IMR-90 (cell line): ENCODE results near the gene KYNU. TPM values are rescaled to one million over a fixed set of nuclear protein-coding genes. Genes with fewer than 3 reads are reported as not detected.
A peak's percentile ranks its signal among the peaks of the same experiment; 100 is the strongest.

Experiments
- ATAC-seq: fragments of 200-7000 bp; cut with Tn5 transposase; 2 replicates; pipeline ENCODE4 v1.9.1; 2020; ENCODE audit warnings: low read depth, mild to moderate bottlenecking, moderate library complexity
- BruUV-seq: library from RNA; stranded (reverse); fragments of 400-500 nt; replicated peaks from 2 replicates; lab custom pipeline; 2021; lab: Mats Ljungman, UMichigan
- CTCF ChIA-PET: fragments of 300-600 bp; formaldehyde crosslinking; extraction: SDS; loops from one replicate; lab custom pipeline; 2021; ENCODE audit warnings: antibody characterized with exemption; lab: Yijun Ruan, JAX
- POLR2A ChIA-PET: fragments of 300-600 bp; sonication (Branson Sonifier 250); formaldehyde crosslinking; loops from one replicate; lab custom pipeline; 2022; ENCODE audit warnings: antibody characterized with exemption; ENCODE audit not compliant: unreplicated experiment; lab: Charles Lee
- DNase-seq: peaks from one replicate; pipeline ENCODE4 v3.0.0; 2013
- H2AFZ ChIP-seq: replicated peaks from 2 replicates; pipeline ENCODE3; 2013; ENCODE audit warnings: low read length, mild to moderate bottlenecking; ENCODE audit not compliant: poor library complexity
- H2AK5ac ChIP-seq: 2 replicates; pipeline ENCODE4 v1.6.1; 2013; ENCODE audit warnings: low read depth, low read length, inconsistent platforms
- H2AK9ac ChIP-seq: replicated peaks from 2 replicates; pipeline ENCODE3; 2013; ENCODE audit warnings: mild to moderate bottlenecking, low read depth, low read length, moderate library complexity; ENCODE audit not compliant: poor library complexity
- H2BK120ac ChIP-seq: 2 replicates; pipeline ENCODE4 v1.6.1; 2013; ENCODE audit warnings: low read depth, low read length, inconsistent platforms
- H2BK15ac ChIP-seq: 3 replicates; pipeline ENCODE4 v1.6.1; 2013; ENCODE audit warnings: low read depth, low read length, inconsistent platforms
- H2BK20ac ChIP-seq: 2 replicates; pipeline ENCODE4 v1.6.1; 2013; ENCODE audit warnings: low read depth, mild to moderate bottlenecking, inconsistent platforms, low read length, moderate library complexity
- H2BK5ac ChIP-seq: 2 replicates; pipeline ENCODE4 v1.6.1; 2013; ENCODE audit warnings: mild to moderate bottlenecking, low read depth, low read length, inconsistent platforms; ENCODE audit not compliant: poor library complexity, severe bottlenecking
- H3K14ac ChIP-seq: replicated peaks from 2 replicates; pipeline ENCODE4 v1.6.1; 2013; ENCODE audit warnings: low read depth, low read length, inconsistent platforms
- H3K18ac ChIP-seq: 2 replicates; pipeline ENCODE4 v1.6.1; 2013; ENCODE audit warnings: low read depth, low read length, control low read depth
- H3K23ac ChIP-seq: 2 replicates; pipeline ENCODE4 v1.6.1; 2013; ENCODE audit warnings: low read depth, low read length, inconsistent platforms
- H3K27ac ChIP-seq: 2 replicates; pipeline ENCODE4 v1.5.1; 2013; ENCODE audit warnings: mild to moderate bottlenecking, control low read depth, low read length; ENCODE audit not compliant: insufficient read depth
- H3K27me3 ChIP-seq: 2 replicates; pipeline ENCODE4 v1.6.1; 2013; ENCODE audit warnings: low read length; ENCODE audit not compliant: control insufficient read depth, insufficient read depth
- H3K36me3 ChIP-seq: 2 replicates; pipeline ENCODE4 v1.6.1; 2013; ENCODE audit warnings: low read length, mixed read lengths; ENCODE audit not compliant: control insufficient read depth, insufficient read depth
- H3K4ac ChIP-seq: 2 replicates; pipeline ENCODE4 v1.6.1; 2013; ENCODE audit warnings: low read depth, low read length, inconsistent platforms
- H3K4me1 ChIP-seq: 2 replicates; pipeline ENCODE4 v1.6.1; 2013; ENCODE audit warnings: low read length, mixed read lengths; ENCODE audit not compliant: control insufficient read depth, insufficient read depth
- H3K4me2 ChIP-seq: 2 replicates; pipeline ENCODE4 v1.6.1; 2013; ENCODE audit warnings: low read depth, mild to moderate bottlenecking, control low read depth, low read length, moderate library complexity
- H3K4me3 ChIP-seq: 2 replicates; pipeline ENCODE4 v1.5.1; 2013; ENCODE audit warnings: low read depth, mild to moderate bottlenecking, control low read depth, low read length, moderate library complexity; ENCODE audit not compliant: insufficient read depth
- H3K56ac ChIP-seq: 2 replicates; pipeline ENCODE4 v1.6.1; 2013; ENCODE audit warnings: low read length, inconsistent platforms; ENCODE audit not compliant: insufficient read depth; ENCODE audit errors: extremely low read depth
- H3K79me1 ChIP-seq, 2 experiments: 2 replicates each; pipeline ENCODE4 v1.6.1; 2013; ENCODE audit warnings: low read length in 2 of 2, inconsistent platforms in 1 of 2, low read depth in 1 of 2
- H3K9ac ChIP-seq: 2 replicates; pipeline ENCODE4 v1.6.1; 2013; ENCODE audit warnings: low read depth, low read length, control low read depth
- H3K9me1 ChIP-seq: 2 replicates; pipeline ENCODE4 v1.6.1; 2013; ENCODE audit warnings: low read length, inconsistent platforms; ENCODE audit not compliant: insufficient read depth
- H3K9me3 ChIP-seq: 2 replicates; pipeline ENCODE4 v1.6.1; 2013; ENCODE audit warnings: low read length; ENCODE audit not compliant: control insufficient read depth, insufficient read depth
- H4K20me1 ChIP-seq: 2 replicates; pipeline ENCODE4 v1.6.1; 2013; ENCODE audit warnings: low read length, inconsistent platforms; ENCODE audit not compliant: insufficient read depth
- H4K5ac ChIP-seq: 2 replicates; pipeline ENCODE4 v1.6.1; 2013; ENCODE audit warnings: mild to moderate bottlenecking, low read depth, low read length, control low read depth
- H4K8ac ChIP-seq, 2 experiments: 2 replicates each; pipeline ENCODE4 v1.6.1; 2013; ENCODE audit warnings: low read depth in 2 of 2, low read length in 2 of 2, control low read depth in 1 of 2, inconsistent platforms in 1 of 2
- H4K91ac ChIP-seq: 2 replicates; pipeline ENCODE4 v1.6.1; 2013; ENCODE audit warnings: low read depth, low read length, inconsistent platforms; ENCODE audit not compliant: insufficient read depth
- BHLHE40 ChIP-seq: fragments of 150-350 bp; IDR thresholded peaks from 2 replicates; pipeline ENCODE4 v1.6.1; 2016; ENCODE audit warnings: mild to moderate bottlenecking, low read depth, low read length
- CEBPB ChIP-seq: IDR thresholded peaks from 2 replicates; pipeline ENCODE4 v1.6.1; 2012; ENCODE audit warnings: low read depth, low read length, improper control_type of control experiment
- CHD1 ChIP-seq: IDR thresholded peaks from 2 replicates; pipeline ENCODE4 v1.6.1; 2012; ENCODE audit warnings: low read depth, low read length, improper control_type of control experiment
- ELK1 ChIP-seq: fragments of 150-350 bp; IDR thresholded peaks from 2 replicates; pipeline ENCODE4 v1.6.1; 2016; ENCODE audit warnings: low read depth, mild to moderate bottlenecking, low read length, moderate library complexity, borderline replicate concordance
- FOS ChIP-seq: fragments of 150-350 bp; IDR thresholded peaks from 2 replicates; pipeline ENCODE4 v1.6.1; 2016; ENCODE audit warnings: low read depth, low read length
- MAFK ChIP-seq: IDR thresholded peaks from 2 replicates; pipeline ENCODE4 v1.6.1; 2012; ENCODE audit warnings: low read depth, low read length, improper control_type of control experiment
- MAZ ChIP-seq: IDR thresholded peaks from 2 replicates; pipeline ENCODE4 v1.6.1; 2012; ENCODE audit warnings: low read depth, mild to moderate bottlenecking, low read length, improper control_type of control experiment, moderate library complexity, borderline replicate concordance
- MXI1 ChIP-seq: IDR thresholded peaks from 2 replicates; pipeline ENCODE4 v1.6.1; 2012; ENCODE audit warnings: low read depth, mild to moderate bottlenecking, low read length, moderate library complexity, borderline replicate concordance
- NFE2L2 ChIP-seq: fragments of 150-350 bp; IDR thresholded peaks from 2 replicates; pipeline ENCODE4 v1.6.1; 2016; ENCODE audit warnings: low read depth, mild to moderate bottlenecking, low read length
- POLR2A ChIP-seq: IDR thresholded peaks from 2 replicates; pipeline ENCODE4 v1.6.1; 2012; ENCODE audit warnings: mild to moderate bottlenecking, low read depth, low read length
- RCOR1 ChIP-seq: IDR thresholded peaks from 2 replicates; pipeline ENCODE4 v1.6.1; 2012; ENCODE audit warnings: mild to moderate bottlenecking, low read length, improper control_type of control experiment; ENCODE audit not compliant: insufficient replicate concordance
- RFX5 ChIP-seq: IDR thresholded peaks from 2 replicates; pipeline ENCODE4 v1.8.0; 2012; ENCODE audit warnings: low read depth, mild to moderate bottlenecking, low read length, moderate library complexity
- SMC3 ChIP-seq: fragments of 150-350 bp; IDR thresholded peaks from 2 replicates; pipeline ENCODE4 v1.6.1; 2016; ENCODE audit warnings: low read depth, mild to moderate bottlenecking, antibody characterized with exemption, low read length, moderate library complexity
- USF2 ChIP-seq: fragments of 150-350 bp; IDR thresholded peaks from 2 replicates; pipeline ENCODE4 v1.6.1; 2017; ENCODE audit warnings: mild to moderate bottlenecking, antibody characterized with exemption, low read length, low read depth
- WGBS, 2 experiments: methylation state at CpG; one replicate each; pipeline versions ENCODE4 v1.1.5 to v1.1.7; 2013; ENCODE audit warnings: missing lambda C conversion rate in 2 of 2; ENCODE audit not compliant: insufficient read length in 1 of 2; ENCODE audit errors: extremely low coverage in 2 of 2; 5-methylcytosine and 5-hydroxymethylcytosine counted together
- dilution Hi-C: fragments of 300-500 bp; cut with HindIII; formaldehyde crosslinking; loops from one replicate; pipeline ENCODE4 v1.14.3; 2018; ENCODE audit warnings: low sequenced_read_pairs; ENCODE audit not compliant: unreplicated experiment
- in situ Hi-C: fragments of 300-500 bp; cut with MboI; formaldehyde crosslinking; loops from 3 replicates; pipeline ENCODE4 v1.14.3; 2019; ENCODE audit warnings: low sequenced_read_pairs, inconsistent platforms, mixed read lengths
- intact Hi-C: fragments of 100-400 bp; cut with micrococcal nuclease; formaldehyde crosslinking; loops from 2 replicates; pipeline ENCODE4 v1.10.0; 2022
- polyA plus RNA-seq, 3 experiments: library from polyadenylated mRNA; depleted of rRNA; stranded (reverse); fragments of >200 nt; gene quantifications; 2 replicates each; pipeline ENCODE4 v1.2.3, GENCODE V29; 2012; ENCODE audit warnings: low replicate concordance in 1 of 3
- total RNA-seq: library from RNA; depleted of rRNA; stranded (reverse); fragments of >200 nt; gene quantifications from 2 replicates; pipeline ENCODE4 v1.2.3, GENCODE V29; 2012

Gene KYNU
- total and polyA plus RNA-seq, 2 of the 4 experiments (the other 2 are of a cell fraction): 0.75 to 2.9 TPM

DNA sequence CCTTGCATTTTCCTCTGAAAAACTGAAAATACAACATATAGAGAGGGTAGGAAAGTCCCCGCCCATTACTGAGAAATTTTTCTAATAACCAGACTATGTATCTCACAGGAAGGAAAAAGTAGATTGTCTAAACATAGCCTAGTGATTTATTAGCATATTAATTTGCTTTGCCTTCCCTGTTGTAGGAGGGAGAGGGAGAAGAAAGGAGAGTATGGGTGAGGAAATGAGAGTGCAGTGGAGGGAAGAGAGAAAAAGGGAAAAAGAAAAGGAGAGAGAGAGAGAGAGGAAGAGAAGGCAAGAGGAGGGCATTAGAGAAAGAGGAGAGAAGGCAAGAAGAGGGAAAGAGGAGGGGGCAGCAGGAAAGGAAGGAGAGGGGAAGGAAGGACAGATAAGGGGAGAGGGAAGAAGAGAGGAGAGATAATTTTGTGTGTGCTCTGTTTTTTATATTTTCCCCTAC, 3.6 kb upstream of the KYNU start (continued):
- TF ChIP-seq NFE2L2: no peak
- TF ChIP-seq RCOR1: no peak
- no peak for TF ChIP-seq CHD1

DNA sequence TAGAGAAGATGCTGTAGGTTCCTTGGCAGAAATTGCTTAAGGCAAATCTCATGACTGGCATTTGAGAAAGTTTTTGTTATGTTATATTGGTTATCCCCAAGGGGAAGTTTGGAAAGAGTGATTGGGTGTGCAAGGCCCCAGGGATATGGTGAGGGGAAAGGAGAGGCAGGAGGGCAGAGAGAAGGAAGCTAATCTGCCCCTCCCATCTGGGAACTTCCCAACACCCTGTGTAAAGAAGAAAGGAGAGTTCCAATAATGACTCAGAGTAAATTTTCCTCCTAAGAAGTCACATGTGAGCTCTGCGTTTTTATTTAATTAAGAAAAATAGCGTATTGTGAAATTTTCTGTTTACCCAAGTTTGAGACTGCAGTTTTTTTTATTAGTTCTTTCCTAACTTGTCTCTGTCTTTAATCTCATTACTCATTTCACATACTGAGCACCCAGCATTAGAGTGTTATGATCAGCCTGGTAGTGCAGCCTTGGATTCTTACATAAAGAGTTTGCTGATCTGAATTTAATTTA, 3.1 kb upstream of the KYNU start:
- Histone ChIP-seq H4K5ac (peak overlapping the region; percentile 83), H3K9ac (peak overlapping the region; percentile 59; the same call in 1 of the 2 replicates), H2AK5ac (0 out of 2 replicates have a peak overlapping the region, but pooled peaks have one; percentile 6), H3K9me1 (0 out of 2 replicates have a peak, but pooled peaks cover 2% of the 10 kb centered on the region), H3K4me1 (peaks cover 6% of the 10 kb centered on the region), H4K20me1 (no peaks in the 10 kb centered on the region), H2BK20ac (peak overlapping the region; percentile 83), H2AFZ (no peak overlapping the region), H3K4ac (peak overlapping the region; percentile 87; the same call in 1 of the 2 replicates), H3K4me2 (peak overlapping the region; percentile 13; the same call in 1 of the 2 replicates), H3K27ac (peak overlapping the region; percentile 93), H3K4me3 (no peak overlapping the region), H2AK9ac (no peak overlapping the region), H2BK120ac (peak overlapping the region; percentile 95), H2BK5ac (peak overlapping the region; percentile 94), H3K79me1 (no peaks in the 10 kb centered on the region), H3K36me3 (no peaks in the 10 kb centered on the region), H3K18ac (peak overlapping the region; percentile 94), H4K91ac (peak overlapping the region; percentile 86), H3K23ac (peak overlapping the region; percentile 59; the same call in 1 of the 2 replicates), H3K56ac (peak overlapping the region; percentile 86), H2BK15ac (peak overlapping the region; percentile 76; the same call in 2 of the 3 replicates), H3K27me3 (no peaks in the 10 kb centered on the region), H3K14ac (peak overlapping the region; percentile 53; the same call in 1 of the 2 replicates), H3K9me3 (no peaks in the 10 kb centered on the region), H4K8ac (peak overlapping the region; percentile 83 to 95)
- dilution Hi-C loops: no loop called here
- POLR2A ChIA-PET: interaction anchor here (0.7 kb wide), 1 partner anchor 8 kb away, joined by 4 read pairs; no protein-coding TSS in a partner anchor
- DNase-seq (peak; percentile 95), ATAC-seq (peak; percentile 83)
- no TSS peak for BruUV-seq
- intact Hi-C loops: no loop called here
- in situ Hi-C loops: no loop called here
- CTCF ChIA-PET: interaction anchor here (0.5 to 1.5 kb wide), 2 partner anchors 183 to 191 kb away, joined by 3 to 4 read pairs; no protein-coding TSS in a partner anchor
- no CpG with 5 or more reads among the region's 2 CpGs for WGBS, 2 experiments
- TF ChIP-seq ELK1 (no peak), MAZ (peak; percentile 85; the same call in 1 of the 2 replicates), RCOR1 (no peak), CEBPB (peak; percentile 90), FOS (peak; percentile 24; the same call in 1 of the 2 replicates), USF2 (peak; percentile 65), POLR2A (0 out of 2 replicates have a peak, but pooled peaks have one; percentile 18), SMC3 (no peak), MXI1 (no peak), CHD1 (no peak), MAFK (no peak), BHLHE40 (peak; percentile 73), NFE2L2 (peak; percentile 34; the same call in 1 of the 2 replicates), RFX5 (no peak)
